Measurements from ENCODE around the gene NIPBL.

The NIPBL gene

DNA sequence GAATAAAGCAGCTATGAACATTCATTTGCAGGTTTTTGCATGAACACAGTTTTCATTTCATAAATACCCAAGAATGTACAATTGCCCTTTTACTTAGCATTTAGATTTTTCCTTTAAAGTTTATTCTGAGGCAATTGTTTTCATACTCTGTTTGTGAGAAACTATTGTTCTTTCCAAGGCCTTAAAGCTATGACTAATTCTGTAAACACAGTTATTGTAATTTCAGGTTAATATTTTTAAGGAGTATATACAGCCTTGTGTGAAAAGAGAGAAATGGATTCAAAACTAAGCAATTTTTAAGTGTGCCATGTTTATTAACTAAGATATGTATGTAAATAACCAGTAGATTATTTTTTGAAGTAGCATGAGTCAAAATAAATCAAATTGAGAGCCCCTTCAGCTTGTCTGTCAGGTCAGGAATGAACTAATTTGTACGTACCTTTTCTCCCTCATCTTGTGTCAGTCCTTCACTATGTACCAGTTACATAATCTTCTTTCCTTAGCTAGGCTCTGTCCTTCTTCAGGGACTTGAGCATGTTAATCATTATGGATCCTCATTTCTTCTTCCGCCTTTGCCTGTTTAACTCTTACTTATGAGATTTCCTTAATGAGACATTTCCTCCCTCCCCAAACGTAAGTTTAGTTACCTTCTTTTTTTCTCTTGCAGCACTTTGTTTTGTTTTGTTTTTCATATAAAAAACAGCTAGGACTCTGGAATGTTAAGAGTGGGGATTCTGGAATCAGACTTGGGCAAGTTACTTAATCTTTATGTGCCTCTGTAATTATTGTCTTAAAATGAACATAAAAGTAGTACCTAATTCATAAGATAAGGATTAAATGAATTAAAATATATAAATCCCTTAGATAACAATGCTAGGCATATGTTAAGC is 63.6 kb downstream of the NIPBL start:
- H3K4me3 ChIP-seq (ENCODE audit: low read length), result no peak overlapping the region
- DNase-seq (ENCODE audit: low read depth), result peak; percentile 21
- TF ChIP-seq, protein P1, sequence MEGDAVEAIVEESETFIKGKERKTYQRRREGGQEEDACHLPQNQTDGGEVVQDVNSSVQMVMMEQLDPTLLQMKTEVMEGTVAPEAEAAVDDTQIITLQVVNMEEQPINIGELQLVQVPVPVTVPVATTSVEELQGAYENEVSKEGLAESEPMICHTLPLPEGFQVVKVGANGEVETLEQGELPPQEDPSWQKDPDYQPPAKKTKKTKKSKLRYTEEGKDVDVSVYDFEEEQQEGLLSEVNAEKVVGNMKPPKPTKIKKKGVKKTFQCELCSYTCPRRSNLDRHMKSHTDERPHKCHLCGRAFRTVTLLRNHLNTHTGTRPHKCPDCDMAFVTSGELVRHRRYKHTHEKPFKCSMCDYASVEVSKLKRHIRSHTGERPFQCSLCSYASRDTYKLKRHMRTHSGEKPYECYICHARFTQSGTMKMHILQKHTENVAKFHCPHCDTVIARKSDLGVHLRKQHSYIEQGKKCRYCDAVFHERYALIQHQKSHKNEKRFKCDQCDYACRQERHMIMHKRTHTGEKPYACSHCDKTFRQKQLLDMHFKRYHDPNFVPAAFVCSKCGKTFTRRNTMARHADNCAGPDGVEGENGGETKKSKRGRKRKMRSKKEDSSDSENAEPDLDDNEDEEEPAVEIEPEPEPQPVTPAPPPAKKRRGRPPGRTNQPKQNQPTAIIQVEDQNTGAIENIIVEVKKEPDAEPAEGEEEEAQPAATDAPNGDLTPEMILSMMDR (IDR thresholded peaks at IDR 0.05; ENCODE audit: insufficient read depth, low read depth, low read length, missing control alignments), result no peak

DNA sequence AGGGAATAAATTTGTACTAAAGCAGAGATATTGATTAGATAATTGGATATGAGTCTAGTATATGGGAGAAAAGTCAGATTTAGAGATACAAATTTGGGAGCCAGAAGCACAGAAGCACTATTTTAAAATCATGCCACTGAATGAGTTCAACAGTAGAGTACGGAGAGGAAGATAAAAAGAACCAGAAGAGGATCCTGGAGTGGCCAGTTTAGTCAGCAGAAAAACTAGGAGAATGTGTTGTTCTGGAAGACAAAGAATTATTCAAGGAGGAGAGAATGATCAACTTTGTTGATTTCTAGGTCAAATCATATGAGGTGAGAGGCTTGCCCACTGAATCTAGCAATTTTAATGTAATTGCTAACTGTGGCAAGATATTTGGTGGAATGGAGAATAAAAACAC is 67.0 kb downstream of the NIPBL start:
- no peak overlapping the region for H3K4me3 ChIP-seq (ENCODE audit: low read length)
- DNase-seq (ENCODE audit: low read depth), result no peak
- TF ChIP-seq, protein P1 (IDR thresholded peaks at IDR 0.05; ENCODE audit: insufficient read depth, low read depth, low read length, missing control alignments), result no peak

DNA sequence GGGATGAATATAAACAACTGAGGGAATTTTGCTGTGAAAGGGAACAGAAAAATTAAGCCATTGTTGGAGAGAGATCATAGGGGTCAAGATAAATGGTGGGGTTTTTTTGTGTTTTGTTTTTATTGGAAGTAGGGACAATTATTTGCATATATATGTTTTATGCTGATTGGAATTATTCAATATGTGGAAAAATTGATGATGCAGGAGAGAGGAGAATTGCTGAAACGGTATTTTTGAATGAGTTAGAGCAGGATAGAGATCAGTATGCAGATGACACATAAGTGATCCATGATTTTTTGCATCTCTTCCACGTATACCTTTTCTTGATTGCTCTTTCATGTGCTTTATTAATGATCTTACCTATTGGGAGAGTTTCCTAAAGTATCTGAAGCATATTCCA is 67.5 kb downstream of the NIPBL start:
- DNase-seq (ENCODE audit: low read depth), result no peak
- TF ChIP-seq, protein P1 (IDR thresholded peaks at IDR 0.05; ENCODE audit: insufficient read depth, low read depth, low read length, missing control alignments), result no peak

DNA sequence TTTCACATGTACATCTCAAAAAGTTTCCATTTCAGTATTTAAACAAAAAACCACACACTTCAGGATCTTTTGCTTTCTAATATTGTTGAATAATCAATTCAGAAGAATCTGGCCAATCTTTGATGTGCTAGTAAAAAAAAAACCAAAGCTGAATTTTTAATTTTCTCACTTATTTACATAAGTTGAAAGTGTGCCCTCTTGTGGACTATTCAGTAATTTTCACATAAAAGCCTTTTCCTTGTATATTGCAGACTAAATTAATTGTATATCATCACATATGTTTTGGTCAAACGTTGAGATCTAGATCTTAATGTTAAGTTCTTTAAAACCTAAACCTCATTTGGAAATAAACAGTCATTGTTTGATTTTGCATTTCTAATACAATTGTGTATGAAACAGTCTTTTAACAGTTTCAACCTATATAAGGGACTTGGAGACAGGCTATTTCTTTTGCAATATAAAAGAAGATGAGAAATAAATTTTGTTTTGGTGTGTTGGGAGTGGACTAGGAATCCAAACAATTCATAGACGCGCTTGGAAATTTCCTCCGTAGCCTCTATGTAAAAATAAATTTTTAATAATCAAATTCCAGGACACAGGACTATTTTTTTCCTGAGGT is 68.1 kb downstream of the NIPBL start:
- peak; percentile 77 for DNase-seq (ENCODE audit: low read depth)
- TF ChIP-seq, protein P1 (IDR thresholded peaks at IDR 0.05; ENCODE audit: insufficient read depth, low read depth, low read length, missing control alignments), result peak; percentile 36
- H3K4me3 ChIP-seq (ENCODE audit: low read length), result no peak overlapping the region

More for the DNA sequence above, 67.5 kb downstream of the NIPBL start:
- no peak overlapping the region for H3K4me3 ChIP-seq (ENCODE audit: low read length)

DNA sequence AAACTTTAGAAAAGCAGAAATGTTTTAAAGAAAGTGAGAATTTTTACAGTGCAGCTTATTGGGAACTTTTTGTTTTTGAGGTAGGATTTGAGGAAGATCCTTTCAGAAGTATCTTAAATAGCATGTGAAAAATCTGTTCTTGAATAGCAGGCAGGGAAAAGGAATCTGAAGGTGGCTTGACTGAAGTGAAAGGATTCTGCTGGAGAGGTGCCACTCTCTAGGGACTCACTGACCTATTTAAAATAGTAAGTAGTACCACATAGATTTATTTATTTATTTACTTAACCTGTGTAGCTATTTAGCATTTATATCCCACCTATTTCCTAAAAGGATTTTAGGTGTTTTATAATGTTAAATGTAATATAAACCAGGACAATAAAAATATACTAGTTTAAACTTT is 69.1 kb downstream of the NIPBL start:
- no peak for DNase-seq (ENCODE audit: low read depth)
- no peak overlapping the region for H3K4me3 ChIP-seq (ENCODE audit: low read length)
- TF ChIP-seq, protein P1 (IDR thresholded peaks at IDR 0.05; ENCODE audit: insufficient read depth, low read depth, low read length, missing control alignments), result no peak

DNA sequence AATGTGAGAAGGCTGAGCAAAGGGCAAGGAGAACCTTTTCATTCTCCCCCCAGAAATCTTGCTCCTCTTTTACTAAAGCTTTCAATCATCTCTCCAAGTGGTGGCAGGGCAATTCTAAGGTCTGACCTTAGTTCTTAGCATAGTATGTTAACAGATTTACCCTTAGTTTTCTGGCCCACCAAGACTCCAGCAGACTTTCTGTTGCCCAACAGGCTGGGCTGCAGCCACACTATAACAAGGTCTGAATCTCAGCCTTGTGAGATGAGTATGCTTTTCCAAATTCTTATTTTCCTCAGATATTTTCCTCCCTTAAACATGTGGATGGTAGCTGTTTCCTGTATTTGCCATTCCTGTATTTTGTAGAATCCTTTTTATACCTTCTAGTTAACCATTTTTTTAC is 69.5 kb downstream of the NIPBL start:
- DNase-seq (ENCODE audit: low read depth), result no peak
- TF ChIP-seq, protein P1 (IDR thresholded peaks at IDR 0.05; ENCODE audit: insufficient read depth, low read depth, low read length, missing control alignments), result no peak

More for the DNA sequence above, 69.5 kb downstream of the NIPBL start:
- H3K4me3 ChIP-seq (ENCODE audit: low read length), result no peak overlapping the region

Measured in epithelial cell of esophagus (primary cell).